Mesendoderm (in vitro differentiated cells): ENCODE measurements around the gene GTF2A2.

Experiments
- DNase-seq: peaks from one replicate; pipeline ENCODE4 v3.0.0; 2013
- H2AK5ac ChIP-seq: 2 replicates; pipeline ENCODE4 v1.6.1; 2013; ENCODE audit warnings: low read length, inconsistent platforms
- H2BK120ac ChIP-seq: 2 replicates; pipeline ENCODE4 v1.6.1; 2013; ENCODE audit warnings: low read depth, mild to moderate bottlenecking, low read length, moderate library complexity, mixed read lengths
- H2BK15ac ChIP-seq: replicated peaks from 2 replicates; pipeline ENCODE4 v1.6.1; 2013; ENCODE audit warnings: low read depth, mild to moderate bottlenecking, moderate library complexity
- H2BK5ac ChIP-seq: 2 replicates; pipeline ENCODE4 v1.6.1; 2013; ENCODE audit warnings: low read length, inconsistent platforms
- H3K18ac ChIP-seq: 2 replicates; pipeline ENCODE4 v1.6.1; 2013; ENCODE audit warnings: mild to moderate bottlenecking, low read length, mixed read lengths
- H3K23ac ChIP-seq: one replicate; pipeline ENCODE4 v1.6.1; 2013; ENCODE audit warnings: low read length
- H3K27ac ChIP-seq: 2 replicates; pipeline ENCODE4 v1.5.1; 2013; ENCODE audit warnings: low read depth, mild to moderate bottlenecking, inconsistent platforms, low read length, moderate library complexity
- H3K27me3 ChIP-seq: 2 replicates; pipeline ENCODE4 v1.6.1; 2013; ENCODE audit warnings: low read length, control low read depth, mild to moderate bottlenecking, inconsistent platforms; ENCODE audit not compliant: insufficient read depth, poor library complexity
- H3K36me3 ChIP-seq: 2 replicates; pipeline ENCODE4 v1.6.1; 2013; ENCODE audit warnings: low read length, inconsistent platforms; ENCODE audit not compliant: control insufficient read depth, insufficient read depth
- H3K4ac ChIP-seq: one replicate; pipeline ENCODE4 v1.6.1; 2013; ENCODE audit warnings: low read depth, mild to moderate bottlenecking, low read length, moderate library complexity
- H3K4me1 ChIP-seq: 2 replicates; pipeline ENCODE4 v1.6.1; 2013; ENCODE audit warnings: low read depth, low read length, inconsistent platforms; ENCODE audit not compliant: control insufficient read depth
- H3K4me2 ChIP-seq: 2 replicates; pipeline ENCODE4 v1.6.1; 2013; ENCODE audit warnings: low read length
- H3K4me3 ChIP-seq: 2 replicates; pipeline ENCODE4 v1.5.1; 2013; ENCODE audit warnings: mild to moderate bottlenecking, low read length
- H3K56ac ChIP-seq: one replicate; pipeline ENCODE4 v1.6.1; 2013; ENCODE audit warnings: low read length
- H3K79me1 ChIP-seq: 2 replicates; pipeline ENCODE4 v1.6.1; 2013; ENCODE audit warnings: low read length, inconsistent platforms
- H3K79me2 ChIP-seq: 2 replicates; pipeline ENCODE4 v1.6.1; 2013; ENCODE audit warnings: mild to moderate bottlenecking, low read length; ENCODE audit not compliant: control insufficient read depth, insufficient read depth
- H3K9ac ChIP-seq: 2 replicates; pipeline ENCODE4 v1.6.1; 2013; ENCODE audit warnings: low read length, inconsistent platforms
- H4K5ac ChIP-seq: one replicate; pipeline ENCODE4 v1.6.1; 2013; ENCODE audit warnings: low read length
- H4K8ac ChIP-seq: one replicate; pipeline ENCODE4 v1.6.1; 2013; ENCODE audit warnings: low read depth, mild to moderate bottlenecking, control low read depth, low read length, moderate library complexity
- WGBS: extraction: QIAGEN DNeasy Blood & Tissue Kit; methylation state at CpG from one replicate; pipeline ENCODE4 v1.1.7; 2013; ENCODE audit warnings: low lambda C conversion rate, missing lambda C conversion rate; ENCODE audit not compliant: insufficient coverage; ENCODE audit errors: extremely low coverage; 5-methylcytosine and 5-hydroxymethylcytosine counted together

The GTF2A2 gene

GRCh38 chr15:59688782-59689625, 31.7 kb upstream of the GTF2A2 start, which contains the start of gene BNIP2:
TSS of gene BNIP2 (minus strand) at chr15:59689320. CDS start at chr15:59682457, 6,863 bp downstream.
- Histone ChIP-seq H3K79me2 (peaks cover 34% of the 10 kb centered on the region), H3K4me1 (peaks cover 2% of the 10 kb centered on the region), H2BK15ac (no peak within 1 kb of the TSS), H3K9ac (peak within 1 kb of the TSS; percentile 91), H3K18ac (peak within 1 kb of the TSS; percentile 94), H3K27me3 (no peaks in the 10 kb centered on the region), H2AK5ac (no peak within 1 kb of the TSS), H3K4me3 (peak within 1 kb of the TSS; percentile 89), H3K36me3 (no peaks in the 10 kb centered on the region), H3K23ac (no peak within 1 kb of the TSS), H2BK5ac (peak within 1 kb of the TSS; percentile 73), H3K4ac (peak within 1 kb of the TSS; percentile 98), H3K4me2 (peak within 1 kb of the TSS; percentile 3), H2BK120ac (no peak within 1 kb of the TSS), H3K79me1 (peaks cover 5% of the 10 kb centered on the region), H4K8ac (no peak within 1 kb of the TSS), H3K56ac (peak within 1 kb of the TSS; percentile 93), H4K5ac (no peak within 1 kb of the TSS), H3K27ac (peak within 1 kb of the TSS; percentile 88)
- DNase-seq: peak; percentile 99
- no CpG with 5 or more reads among the region's 78 CpGs for WGBS

DNA sequence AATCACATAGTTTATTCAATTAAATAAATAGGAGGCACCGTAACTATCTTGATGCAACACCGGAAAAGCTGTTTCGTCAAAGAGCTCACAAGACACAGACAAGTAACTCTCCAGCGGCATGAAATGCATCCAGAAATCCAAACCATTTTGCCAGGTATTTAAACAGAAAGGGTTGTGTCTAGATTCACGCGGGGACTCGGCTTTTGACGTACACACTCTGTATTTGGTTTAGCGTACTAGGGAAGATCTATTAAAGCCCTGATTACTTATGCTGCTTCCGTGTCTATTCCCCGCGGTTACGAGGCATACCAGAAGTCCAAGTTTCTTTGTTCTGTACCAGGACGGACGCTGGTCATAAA, 31.1 kb upstream of the GTF2A2 start:
- Histone ChIP-seq H3K23ac (no peak overlapping the region), H3K36me3 (no peaks in the 10 kb centered on the region), H3K79me2 (peaks cover 35% of the 10 kb centered on the region), H3K9ac (peak overlapping the region; percentile 91), H3K4me3 (peak overlapping the region; percentile 89), H3K79me1 (peaks cover 5% of the 10 kb centered on the region), H4K8ac (no peak overlapping the region), H2BK5ac (no peak overlapping the region), H2BK120ac (no peak overlapping the region), H4K5ac (no peak overlapping the region), H3K4ac (peak overlapping the region; percentile 98), H2AK5ac (no peak overlapping the region), H3K18ac (peak overlapping the region; percentile 94), H3K56ac (peak overlapping the region; percentile 93), H3K27ac (peak overlapping the region; percentile 88), H2BK15ac (no peak overlapping the region), H3K27me3 (no peaks in the 10 kb centered on the region), H3K4me2 (peak overlapping the region; percentile 3), H3K4me1 (peaks cover 2% of the 10 kb centered on the region)
- no peak for DNase-seq
- WGBS: no CpG with 5 or more reads among the region's 15 CpGs

DNA sequence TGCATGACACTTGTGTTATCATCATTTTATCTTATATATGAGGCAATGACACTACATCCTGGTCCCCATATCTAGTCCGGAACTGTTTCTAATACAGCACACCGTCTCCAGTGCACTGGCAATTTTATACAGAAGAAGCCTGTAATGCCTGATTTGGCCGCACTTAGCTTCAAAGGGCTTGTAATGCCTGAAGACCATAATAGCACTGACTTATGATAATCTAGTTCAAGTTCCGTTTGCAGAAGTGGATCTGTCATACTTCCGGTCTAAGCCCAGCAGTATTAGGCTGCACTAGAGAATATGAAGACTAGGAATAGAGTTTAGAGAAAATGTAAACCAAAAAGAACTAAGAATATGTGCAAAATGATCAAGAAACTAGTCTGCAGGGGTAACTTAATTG, 30.5 kb upstream of the GTF2A2 start:
- H2BK5ac ChIP-seq: no peak overlapping the region
- H3K4me1 ChIP-seq: peaks cover 2% of the 10 kb centered on the region
- H3K56ac ChIP-seq: no peak overlapping the region
- no CpG with 5 or more reads among the region's 5 CpGs for WGBS
- peak overlapping the region; percentile 65 for H3K9ac ChIP-seq
- peaks cover 5% of the 10 kb centered on the region for H3K79me1 ChIP-seq
- H3K4ac ChIP-seq: no peak overlapping the region
- no peak overlapping the region for H2AK5ac ChIP-seq
- peak overlapping the region; percentile 67 for H3K4me2 ChIP-seq
- H2BK120ac ChIP-seq: no peak overlapping the region
- H3K27me3 ChIP-seq: no peaks in the 10 kb centered on the region
- no peak overlapping the region for H2BK15ac ChIP-seq
- H4K5ac ChIP-seq: no peak overlapping the region
- peaks cover 35% of the 10 kb centered on the region for H3K79me2 ChIP-seq
- no peak for DNase-seq
- no peak overlapping the region for H3K18ac ChIP-seq
- no peak overlapping the region for H3K4me3 ChIP-seq
- no peaks in the 10 kb centered on the region for H3K36me3 ChIP-seq
- no peak overlapping the region for H3K27ac ChIP-seq
- no peak overlapping the region for H4K8ac ChIP-seq
- H3K23ac ChIP-seq: no peak overlapping the region

- no peak for DNase-seq
- Histone ChIP-seq H4K8ac (no peak overlapping the region), H3K9ac (no peak overlapping the region), H2AK5ac (no peak overlapping the region), H3K56ac (no peak overlapping the region), H3K27ac (no peak overlapping the region), H4K5ac (no peak overlapping the region), H3K23ac (no peak overlapping the region), H3K36me3 (no peaks in the 10 kb centered on the region), H3K4ac (no peak overlapping the region), H3K4me2 (no peak overlapping the region), H3K27me3 (no peaks in the 10 kb centered on the region), H3K4me1 (peaks cover 2% of the 10 kb centered on the region), H3K18ac (no peak overlapping the region), H2BK15ac (no peak overlapping the region), H2BK120ac (no peak overlapping the region), H2BK5ac (no peak overlapping the region), H3K4me3 (no peak overlapping the region), H3K79me1 (peaks cover 5% of the 10 kb centered on the region), H3K79me2 (peaks cover 35% of the 10 kb centered on the region)
- WGBS: no CpG with 5 or more reads among the region's 7 CpGs
Observed at GRCh38 chr15:59686389-59686788, 29.1 kb upstream of the GTF2A2 start.

GRCh38 chr15:59685737-59686297, 28.5 kb upstream of the GTF2A2 start:
- no peaks in the 10 kb centered on the region for H3K36me3 ChIP-seq
- no peak overlapping the region for H3K23ac ChIP-seq
- no peak overlapping the region for H3K9ac ChIP-seq
- H3K27ac ChIP-seq: no peak overlapping the region
- H3K56ac ChIP-seq: no peak overlapping the region
- H2AK5ac ChIP-seq: no peak overlapping the region
- H4K8ac ChIP-seq: no peak overlapping the region
- no peak overlapping the region for H3K4me3 ChIP-seq
- no peak for DNase-seq
- H4K5ac ChIP-seq: no peak overlapping the region
- H3K79me2 ChIP-seq: peaks cover 35% of the 10 kb centered on the region
- no peak overlapping the region for H3K4ac ChIP-seq
- H3K18ac ChIP-seq: no peak overlapping the region
- WGBS: no CpG with 5 or more reads among the region's 1 CpG
- H2BK15ac ChIP-seq: no peak overlapping the region
- H3K27me3 ChIP-seq: no peaks in the 10 kb centered on the region
- no peak overlapping the region for H2BK120ac ChIP-seq
- H3K79me1 ChIP-seq: peaks cover 5% of the 10 kb centered on the region
- peaks cover 2% of the 10 kb centered on the region for H3K4me1 ChIP-seq
- no peak overlapping the region for H3K4me2 ChIP-seq
- no peak overlapping the region for H2BK5ac ChIP-seq
